A673 (cell line): Measurements from ENCODE around the gene SCD. TPM values are rescaled to one million over a fixed set of nuclear protein-coding genes. Genes with fewer than 3 reads are reported as not detected.
A peak's percentile ranks its signal among the peaks of the same experiment; 100 is the strongest.

Experiments
- BruUV-seq: library from RNA; stranded (reverse); fragments of 400-500 nt; replicated peaks from 2 replicates; lab custom pipeline; 2021; lab: Mats Ljungman, UMichigan
- CTCF ChIA-PET: fragments of 300-600 bp; sonication (Branson Sonifier 250); formaldehyde crosslinking; loops from one replicate; lab custom pipeline; 2022; ENCODE audit warnings: antibody characterized with exemption; lab: Charles Lee
- POLR2A ChIA-PET: fragments of 300-600 bp; sonication (Branson Sonifier 250); formaldehyde crosslinking; loops from one replicate; lab custom pipeline; 2022; ENCODE audit warnings: antibody characterized with exemption; ENCODE audit not compliant: low non-redundant PET; lab: Charles Lee
- DNase-seq: peaks from one replicate; pipeline ENCODE4 v3.0.0-alpha.2; 2015; ENCODE audit warnings: low spot score
- H3K27ac ChIP-seq: fragments of 200-600 bp; sonication (generic); 2 replicates; pipeline ENCODE4 v1.5.1; 2016; ENCODE audit warnings: mixed run types, low read depth, mild to moderate bottlenecking, mixed read lengths, antibody characterized with exemption, low read length; ENCODE audit not compliant: poor library complexity, severe bottlenecking
- H3K27me3 ChIP-seq: fragments of 200-600 bp; sonication (generic); replicated peaks from 2 replicates; pipeline ENCODE4 v1.6.1; 2017; ENCODE audit warnings: mixed run types, low read depth, mild to moderate bottlenecking, mixed read lengths, antibody characterized with exemption, low read length; ENCODE audit not compliant: insufficient read depth, poor library complexity
- H3K36me3 ChIP-seq: fragments of 200-600 bp; sonication (generic); 2 replicates; pipeline ENCODE4 v1.6.1; 2016; ENCODE audit warnings: mixed run types, mild to moderate bottlenecking, mixed read lengths, antibody characterized with exemption, low read length; ENCODE audit not compliant: insufficient read depth, poor library complexity, severe bottlenecking
- H3K4me1 ChIP-seq: fragments of 200-600 bp; sonication (generic); 2 replicates; pipeline ENCODE4 v1.6.1; 2017; ENCODE audit warnings: mixed run types, mild to moderate bottlenecking, mixed read lengths, antibody characterized with exemption, low read length; ENCODE audit not compliant: insufficient read depth, poor library complexity, severe bottlenecking
- H3K4me3 ChIP-seq: fragments of 200-600 bp; sonication (generic); 2 replicates; pipeline ENCODE4 v1.5.1; 2016; ENCODE audit warnings: low read depth, mixed run types, mild to moderate bottlenecking, mixed read lengths, low read length; ENCODE audit not compliant: poor library complexity, severe bottlenecking
- H3K9me3 ChIP-seq: fragments of 200-600 bp; sonication (generic); 2 replicates; pipeline ENCODE4 v1.6.1; 2016; ENCODE audit warnings: mixed run types, low read depth, mild to moderate bottlenecking, mixed read lengths, antibody characterized with exemption, low read length; ENCODE audit not compliant: poor library complexity, severe bottlenecking
- CTCF ChIP-seq: fragments of 300-800, 200-600 bp; sonication (generic); conservative IDR thresholded peaks from 2 replicates; pipeline ENCODE4 v1.5.1; 2017; ENCODE audit warnings: low read depth, mild to moderate bottlenecking, antibody characterized with exemption, low read length, moderate library complexity, mixed read lengths
- EZH2 ChIP-seq: fragments of 200-600 bp; sonication (generic); IDR thresholded peaks from 2 replicates; pipeline ENCODE4 v1.6.1; 2017; ENCODE audit warnings: borderline replicate concordance, low read depth, mild to moderate bottlenecking, mixed read lengths, antibody characterized with exemption, low read length; ENCODE audit not compliant: poor library complexity, severe bottlenecking
- intact Hi-C: fragments of 100-400 bp; cut with micrococcal nuclease; formaldehyde crosslinking; loops from one replicate; pipeline ENCODE4 v1.10.0; 2022; ENCODE audit not compliant: unreplicated experiment
- total RNA-seq: library from RNA; stranded (reverse); gene quantifications from 2 replicates; pipeline ENCODE4 v1.2.3, GENCODE V29; 2021

Gene SCD
- total RNA-seq, 1 experiment from 2014 or later = 519 TPM

GRCh38 chr10:100362570-100363496, 15.8 kb downstream of the SCD start:
- no peak overlapping the region for H3K4me3 ChIP-seq
- POLR2A ChIA-PET = no interaction called here
- TF ChIP-seq EZH2 = no peak
- no peak for DNase-seq
- H3K27me3 ChIP-seq = no peaks in the 10 kb centered on the region
- BruUV-seq = no TSS peak
- H3K36me3 ChIP-seq = peaks cover 64% of the 10 kb centered on the region
- intact Hi-C loops = no loop called here
- peaks cover 27% of the 10 kb centered on the region for H3K4me1 ChIP-seq
- H3K27ac ChIP-seq = peak overlapping the region; percentile 75
- no peaks in the 10 kb centered on the region for H3K9me3 ChIP-seq
- CTCF ChIA-PET = no interaction called here

- Histone ChIP-seq H3K36me3 (peaks cover 54% of the 10 kb centered on the region), H3K4me3 (no peak overlapping the region), H3K4me1 (peaks cover 26% of the 10 kb centered on the region), H3K9me3 (no peaks in the 10 kb centered on the region), H3K27me3 (no peaks in the 10 kb centered on the region), H3K27ac (peak overlapping the region; percentile 32)
- POLR2A ChIA-PET = no interaction called here
- CTCF ChIA-PET = no interaction called here
- intact Hi-C loops = no loop called here
- BruUV-seq = no TSS peak
- DNase-seq = no peak
- no peak for TF ChIP-seq EZH2
- TF ChIP-seq CTCF = no peak
Measured at GRCh38 chr10:100364175-100364574, 17.1 kb downstream of the SCD start.

DNA sequence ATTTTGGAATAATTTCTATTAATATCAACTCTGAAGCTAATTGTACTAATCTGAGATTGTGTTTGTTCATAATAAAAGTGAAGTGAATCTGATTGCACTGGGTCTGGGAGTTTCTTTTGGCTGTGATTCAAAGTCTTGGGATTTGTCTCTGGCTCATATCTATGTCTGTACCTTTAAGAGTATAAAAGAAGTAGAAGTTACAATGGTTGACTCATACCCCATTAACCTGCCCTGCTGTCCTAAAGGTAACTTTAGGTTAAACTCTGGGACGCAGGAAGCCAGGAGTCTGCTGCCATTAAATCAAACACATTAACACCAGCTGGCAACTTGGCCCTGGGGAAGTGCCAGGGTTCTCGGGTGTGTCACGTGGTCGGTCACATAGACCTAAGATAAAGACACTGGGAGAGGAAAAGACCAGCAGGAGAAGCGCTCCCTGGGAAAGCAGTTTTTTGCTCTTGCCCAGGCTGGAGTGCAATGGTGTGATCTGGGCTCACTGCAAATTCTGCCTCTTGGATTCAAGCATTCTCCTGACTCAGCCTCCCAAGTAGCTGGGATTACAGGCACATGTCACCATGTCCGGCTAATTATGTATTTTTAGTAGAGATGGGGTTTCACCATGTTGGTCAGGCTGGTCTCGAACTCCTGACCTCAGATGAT, 17.8 kb downstream of the SCD start:
- H3K9me3 ChIP-seq = no peaks in the 10 kb centered on the region
- BruUV-seq = no TSS peak
- DNase-seq = peak; percentile 77
- CTCF ChIA-PET = no interaction called here
- peak overlapping the region; percentile 48 for H3K27ac ChIP-seq
- H3K4me3 ChIP-seq = no peak overlapping the region
- no peaks in the 10 kb centered on the region for H3K27me3 ChIP-seq
- H3K36me3 ChIP-seq = peaks cover 47% of the 10 kb centered on the region
- no peak for TF ChIP-seq EZH2
- TF ChIP-seq CTCF = no peak
- peaks cover 19% of the 10 kb centered on the region for H3K4me1 ChIP-seq
- intact Hi-C loops = no loop called here
- POLR2A ChIA-PET = no interaction called here
